GM19099 (cell line): ENCODE results near the gene PEBP1.

Experiments
- POLR2A ChIP-seq: IDR thresholded peaks from 3 replicates; pipeline ENCODE4 v1.6.1; 2011; ENCODE audit warnings: low read depth; ENCODE audit not compliant: insufficient read length; ENCODE audit errors: extremely low read depth

The PEBP1 gene

GRCh38 chr12:118164798-118165486, 29.0 kb downstream of the PEBP1 start:
- TF ChIP-seq POLR2A: no peak

GRCh38 chr12:118166946-118167345, 31.0 kb downstream of the PEBP1 start:
- no peak for TF ChIP-seq POLR2A

GRCh38 chr12:118175823-118176447, 40.0 kb downstream of the PEBP1 start:
- no peak for TF ChIP-seq POLR2A

GRCh38 chr12:118183155-118183554, 47.2 kb downstream of the PEBP1 start:
- no peak for TF ChIP-seq POLR2A

- TF ChIP-seq POLR2A: no peak
Observed at GRCh38 chr12:118183711-118184110, 47.8 kb downstream of the PEBP1 start.

GRCh38 chr12:118185602-118186397, 49.9 kb downstream of the PEBP1 start:
- TF ChIP-seq POLR2A: no peak

GRCh38 chr12:118187751-118188435, 52.0 kb downstream of the PEBP1 start:
- TF ChIP-seq POLR2A: no peak

GRCh38 chr12:118188690-118189371, 52.9 kb downstream of the PEBP1 start:
- no peak for TF ChIP-seq POLR2A

- TF ChIP-seq POLR2A: no peak
Observed at GRCh38 chr12:118189741-118190191, 53.8 kb downstream of the PEBP1 start.

GRCh38 chr12:118190266-118190665, 54.3 kb downstream of the PEBP1 start:
- TF ChIP-seq POLR2A: no peak

- no peak for TF ChIP-seq POLR2A
Observed at GRCh38 chr12:118193477-118193876, 57.6 kb downstream of the PEBP1 start.

- TF ChIP-seq POLR2A: no peak
Observed at GRCh38 chr12:118193958-118194357, 58.0 kb downstream of the PEBP1 start.
